ENCODE results near the gene CHRM3.

The CHRM3 gene

DNA sequence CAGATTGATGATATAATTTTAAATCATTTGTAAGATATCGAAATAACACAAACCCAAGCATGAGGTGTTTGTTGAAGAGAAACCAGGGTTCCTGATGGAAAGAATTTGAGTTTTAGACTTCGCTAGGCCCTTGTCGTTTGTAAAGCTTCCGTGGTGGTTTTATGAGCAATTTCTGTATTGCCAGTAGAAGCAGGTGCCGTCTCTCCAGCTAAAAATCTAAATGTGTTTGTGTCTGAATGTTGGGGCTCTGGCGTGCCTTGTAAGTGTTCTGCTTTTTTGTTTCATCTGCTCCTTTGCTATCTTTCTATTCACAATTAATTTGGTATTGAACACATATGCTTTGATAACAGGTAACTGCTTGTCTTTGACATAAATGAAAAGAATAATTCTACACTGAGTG lies 27.5 kb downstream of the CHRM3 start:
- no peak for DNase-seq (ENCODE audit: low spot score)

DNA sequence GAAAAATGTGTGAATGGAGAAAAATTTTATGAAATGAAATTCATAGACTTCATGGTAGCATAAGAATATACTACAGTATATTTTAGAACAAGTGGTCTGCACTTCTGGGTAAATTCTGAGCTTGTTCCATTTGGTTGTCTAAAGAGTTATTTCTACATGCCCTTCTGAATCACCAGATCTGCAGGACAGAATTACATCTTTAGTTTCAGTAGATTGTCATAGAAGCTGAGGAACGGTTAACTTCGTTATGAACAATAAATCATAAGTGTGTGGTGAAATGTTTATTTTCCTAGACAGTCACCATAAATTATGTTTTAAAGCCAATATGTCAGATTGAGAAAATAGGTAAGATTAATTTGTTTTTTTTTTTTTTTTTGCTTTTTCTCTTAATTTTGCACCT lies 30.9 kb downstream of the CHRM3 start:
- no peak for DNase-seq (ENCODE audit: low spot score)

DNA sequence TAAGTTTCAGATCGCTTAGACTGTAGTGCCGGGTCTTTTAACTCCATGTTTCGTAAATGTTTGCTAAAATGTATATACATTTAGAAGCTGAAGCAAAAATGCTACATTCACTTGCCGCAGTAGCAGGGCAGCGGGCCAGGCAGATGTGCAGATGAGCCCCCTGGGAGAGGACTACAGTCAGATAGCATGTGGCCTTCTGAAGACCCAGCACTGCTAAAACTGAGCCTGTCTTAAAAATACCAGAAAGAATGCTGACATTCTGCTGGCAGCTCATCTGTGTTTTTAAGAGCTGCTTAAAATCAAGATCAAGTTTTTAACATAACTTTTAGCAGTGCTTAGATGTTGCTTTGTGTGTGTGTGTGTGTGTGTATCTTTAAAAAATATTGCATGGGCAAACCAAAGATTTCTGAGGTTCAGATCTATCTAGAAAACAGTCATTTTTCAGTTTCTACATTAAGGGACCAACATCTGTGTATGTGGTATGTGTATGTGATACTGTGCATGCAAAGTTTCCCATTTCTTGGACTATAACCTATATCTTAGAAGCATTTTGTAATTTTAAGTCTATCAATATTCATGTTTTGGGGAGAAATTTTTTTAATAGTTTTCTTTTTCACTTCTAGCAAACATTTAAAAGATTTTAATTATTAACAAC lies 31.7 kb downstream of the CHRM3 start:
- DNase-seq (ENCODE audit: low spot score): no peak

DNA sequence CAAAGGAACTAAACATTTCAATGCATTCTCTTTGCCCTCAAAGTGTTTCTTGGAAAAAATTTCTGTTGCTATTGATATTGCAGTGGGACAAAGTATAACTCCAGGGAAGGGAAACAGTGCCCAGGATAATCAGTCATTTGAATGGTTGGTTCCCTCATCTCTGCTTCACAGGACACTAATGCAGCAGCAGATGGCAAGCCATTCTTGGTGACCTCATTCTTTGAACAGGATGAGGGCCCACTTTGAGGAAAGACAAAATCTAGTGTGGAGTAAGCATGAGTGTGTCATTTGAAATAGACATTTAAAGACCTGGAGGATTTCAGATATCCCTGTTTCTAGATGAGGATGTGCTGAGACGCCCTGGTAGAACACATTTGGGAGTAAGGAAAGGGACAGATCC lies 32.3 kb downstream of the CHRM3 start:
- DNase-seq (ENCODE audit: low spot score): no peak

DNA sequence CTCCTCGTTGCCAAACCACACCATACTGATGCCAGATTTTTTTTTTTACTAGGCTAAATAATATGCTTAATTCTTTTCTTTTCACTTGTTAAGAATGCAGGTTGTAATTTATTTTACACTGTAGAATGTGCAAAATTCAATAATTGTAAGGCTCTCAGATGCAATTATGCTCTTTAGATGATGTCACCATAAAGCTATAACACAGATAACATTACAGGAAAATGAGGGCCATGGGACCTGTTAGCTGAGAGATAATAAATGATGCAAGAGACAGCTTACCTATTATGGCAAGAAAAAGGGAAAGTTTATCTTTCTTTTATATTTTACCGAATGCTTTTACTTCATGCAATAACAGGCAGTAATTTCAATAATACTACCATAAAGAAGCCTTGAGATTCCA lies 35.4 kb downstream of the CHRM3 start:
- no peak for DNase-seq (ENCODE audit: low spot score)

DNA sequence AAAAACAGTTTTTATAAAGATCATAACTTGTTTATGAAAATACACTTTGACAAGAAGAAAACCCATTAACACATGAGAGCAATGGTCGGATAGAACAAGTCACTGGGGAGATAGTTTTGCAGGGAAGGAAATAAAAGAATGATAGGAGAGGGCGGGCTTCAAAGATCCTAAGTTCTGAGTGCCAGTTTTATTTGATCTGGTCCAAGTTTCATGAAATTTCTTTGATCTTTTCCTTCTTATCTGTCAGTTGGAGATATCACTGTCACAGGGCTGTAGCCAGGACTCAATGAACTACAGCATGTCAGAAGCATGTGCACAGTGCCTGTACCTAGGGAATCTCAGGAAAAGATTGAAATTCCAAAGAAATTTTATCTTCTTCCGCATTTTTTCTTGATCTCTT lies 36.5 kb downstream of the CHRM3 start:
- DNase-seq (ENCODE audit: low spot score): no peak

DNA sequence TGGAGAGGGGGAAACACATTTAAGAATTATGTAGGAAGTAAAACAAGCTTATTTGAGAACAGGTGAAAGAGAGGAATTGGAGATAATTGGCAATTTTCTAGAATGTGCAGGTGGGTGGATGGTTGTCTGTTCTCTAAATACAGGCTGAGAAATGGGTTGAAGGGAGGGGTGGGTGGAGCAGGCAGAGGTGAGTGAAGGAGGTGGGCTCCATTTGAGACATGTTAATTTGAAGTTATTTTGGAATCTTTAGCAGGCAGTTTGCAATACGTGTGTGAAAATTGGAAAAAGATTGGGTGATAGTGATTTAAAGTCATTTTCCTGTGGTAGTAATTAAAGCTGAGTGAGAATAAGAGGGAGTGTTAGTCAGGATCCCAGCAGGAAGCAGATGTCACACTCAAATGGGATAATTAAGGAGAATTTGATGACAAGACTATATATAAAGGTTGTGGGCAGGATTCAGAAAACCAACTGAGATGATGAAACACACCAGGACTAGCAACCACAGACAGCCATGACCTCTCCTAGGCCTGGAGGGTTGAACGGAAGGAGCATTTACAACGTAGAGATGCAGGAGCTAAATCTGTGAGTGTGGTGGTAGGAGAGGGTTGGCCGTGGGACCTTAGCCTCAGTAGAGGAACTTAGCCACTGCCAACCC lies 40.6 kb downstream of the CHRM3 start:
- DNase-seq (ENCODE audit: low spot score): no peak

DNA sequence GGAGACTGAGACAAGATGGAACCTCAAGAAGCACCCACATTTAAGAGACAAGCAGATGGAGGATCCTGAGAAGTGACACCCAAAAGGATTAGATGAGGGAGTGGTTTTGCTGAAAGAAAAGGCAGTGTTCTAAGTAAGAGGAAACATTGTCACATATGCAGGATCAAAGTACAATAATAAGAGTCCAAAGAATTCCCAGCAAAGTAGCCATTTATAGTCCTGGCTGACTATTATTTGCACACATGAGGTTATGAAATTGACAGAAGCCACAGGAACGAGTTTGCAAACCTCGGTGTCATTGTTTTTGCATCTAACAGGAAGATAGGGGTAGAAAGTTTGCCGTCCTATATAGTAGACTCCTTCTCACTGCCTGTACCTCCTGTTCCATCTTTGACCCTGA lies 41.3 kb downstream of the CHRM3 start:
- DNase-seq (ENCODE audit: low spot score): no peak

DNA sequence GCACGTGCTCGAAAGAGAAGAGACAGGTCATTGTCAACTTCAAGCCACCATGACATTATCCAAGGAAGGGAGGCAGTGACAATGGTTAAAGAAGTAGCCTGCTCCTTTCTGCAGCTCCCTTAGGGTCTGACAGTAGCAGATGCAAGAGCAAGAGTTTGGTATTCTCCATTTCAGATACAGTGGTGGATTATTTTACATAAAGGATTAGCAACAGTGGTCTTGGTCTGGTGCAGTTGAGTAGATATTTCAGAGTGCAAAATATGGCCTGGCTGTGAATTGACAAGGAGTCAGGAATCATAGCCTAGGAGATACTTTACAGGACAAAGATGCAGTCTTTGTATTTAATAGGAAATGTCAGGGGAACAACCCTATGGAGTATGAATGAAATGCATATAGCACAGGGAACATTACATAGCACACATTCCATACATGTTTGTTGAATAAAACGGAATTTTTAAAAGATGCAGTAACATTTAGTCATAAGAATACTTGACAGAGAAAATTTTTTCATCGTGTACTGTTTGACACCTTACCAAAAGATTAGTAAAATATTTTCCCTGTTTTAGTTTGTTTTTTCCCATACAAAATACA lies 41.8 kb downstream of the CHRM3 start:
- DNase-seq (ENCODE audit: low spot score): no peak

DNA sequence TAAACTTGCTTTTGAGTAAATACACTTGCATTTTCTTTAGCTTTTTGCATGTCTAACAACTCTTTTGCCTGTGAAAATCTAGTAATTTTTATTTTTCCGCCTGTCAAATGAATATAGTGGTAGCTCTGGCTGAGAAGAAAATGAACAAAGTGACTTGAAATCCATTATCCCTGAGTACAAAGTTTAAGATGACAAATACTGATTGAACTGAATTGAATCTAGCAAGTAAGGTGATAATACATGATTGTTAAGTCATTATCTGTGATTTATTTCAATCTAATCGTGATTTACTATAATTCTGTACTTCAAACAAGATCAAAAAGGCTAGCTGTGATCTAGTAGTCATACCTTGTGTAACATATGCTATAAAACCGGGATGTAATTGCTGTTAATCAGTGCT lies 42.8 kb downstream of the CHRM3 start:
- no peak for DNase-seq (ENCODE audit: low spot score)

DNA sequence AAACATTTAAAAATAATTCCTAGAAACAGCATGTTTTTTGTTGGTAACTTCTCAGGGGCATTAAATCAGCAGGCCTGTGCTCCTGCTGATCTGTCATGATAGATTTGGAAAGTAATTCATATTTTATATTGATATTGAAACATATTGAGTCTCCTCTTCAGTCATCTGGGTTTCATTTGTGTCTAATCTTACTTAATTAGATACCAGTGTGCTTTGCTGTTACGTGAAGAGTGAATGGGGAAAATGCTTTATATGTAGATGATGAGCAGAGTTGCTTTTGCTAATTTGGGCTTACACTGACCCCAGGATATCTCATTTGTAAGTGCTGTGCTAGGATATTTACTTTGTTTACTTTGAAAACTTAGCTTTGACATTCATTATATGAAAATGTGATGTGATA lies 45.9 kb downstream of the CHRM3 start:
- no peak for DNase-seq (ENCODE audit: low spot score)

DNA sequence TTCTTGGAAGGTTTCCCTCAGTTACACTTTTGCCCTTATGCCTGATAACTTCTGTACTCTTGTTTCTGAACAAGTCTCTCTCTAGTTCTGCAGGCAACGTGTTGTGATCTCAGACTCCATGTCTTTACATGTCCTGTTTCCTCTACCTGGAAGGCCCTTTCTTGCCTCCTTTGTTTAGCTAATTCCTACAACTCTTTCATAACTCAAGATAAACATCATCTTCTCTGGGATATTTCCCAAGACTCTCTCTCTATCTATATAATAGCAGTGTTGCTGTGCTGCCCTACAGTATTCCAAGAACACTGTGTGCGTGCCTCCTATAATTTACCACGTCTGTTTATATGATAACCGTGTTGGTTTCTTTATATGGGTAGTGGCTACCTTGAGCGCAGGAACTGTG lies 47.8 kb downstream of the CHRM3 start:
- DNase-seq (ENCODE audit: low spot score): no peak

All from AG08396 (cell line).